ENCODE measurements around the gene ERVW-1. TPM values are rescaled to one million over a fixed set of nuclear protein-coding genes. Genes with fewer than 3 reads are reported as not detected.

The ERVW-1 gene
- total and polyA plus RNA-seq, 2 of the 13 experiments (the other 11 are each of a cell fraction or from before 2014, with no cell fraction given) = not detected

DNA sequence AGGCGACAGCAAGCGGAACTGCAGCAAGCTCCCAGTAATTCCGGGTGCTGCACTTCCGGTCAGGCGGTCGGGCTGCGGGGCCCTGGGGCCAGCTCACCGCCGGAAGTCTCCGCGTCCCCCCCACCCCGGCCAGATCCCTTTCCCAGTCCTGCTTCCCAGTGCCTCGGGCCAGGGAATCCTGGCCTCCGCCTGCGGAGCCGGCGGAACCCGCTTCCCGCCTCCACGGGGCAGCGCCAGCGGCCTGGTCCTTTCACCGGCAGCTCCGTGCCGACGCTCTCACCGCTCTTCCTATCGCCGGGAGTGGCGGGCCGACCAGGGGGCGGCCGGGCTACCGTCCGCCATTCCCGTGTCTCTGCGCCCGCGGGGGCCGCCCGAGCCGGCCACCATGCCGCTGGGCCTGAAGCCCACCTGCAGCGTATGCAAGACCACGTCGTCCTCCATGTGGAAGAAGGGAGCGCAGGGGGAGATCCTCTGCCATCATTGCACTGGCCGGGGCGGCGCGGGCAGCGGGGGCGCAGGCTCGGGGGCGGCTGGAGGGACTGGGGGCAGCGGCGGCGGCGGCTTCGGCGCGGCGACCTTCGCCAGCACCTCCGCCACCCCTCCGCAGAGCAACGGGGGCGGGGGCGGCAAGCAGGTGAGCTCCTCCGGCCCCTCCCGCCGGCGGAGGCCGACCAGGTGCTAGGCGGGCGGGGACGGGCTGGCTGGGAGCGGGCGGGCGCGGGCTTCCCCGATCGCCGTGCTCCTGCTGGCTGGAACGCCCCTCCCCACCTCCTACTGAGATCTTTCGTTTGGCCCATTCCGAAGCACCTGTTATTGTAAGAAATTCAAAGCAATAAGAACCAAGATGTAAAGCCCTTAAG lies 30.2 kb downstream of the ERVW-1 start, which contains the start of gene GATAD1 (continued):
- TF ChIP-seq, protein P1, sequence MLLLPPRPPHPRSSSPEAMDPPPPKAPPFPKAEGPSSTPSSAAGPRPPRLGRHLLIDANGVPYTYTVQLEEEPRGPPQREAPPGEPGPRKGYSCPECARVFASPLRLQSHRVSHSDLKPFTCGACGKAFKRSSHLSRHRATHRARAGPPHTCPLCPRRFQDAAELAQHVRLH (CRISPR knock-in tag; IDR thresholded peaks at IDR 0.05; ENCODE audit: borderline replicate concordance, low read depth) = peak; percentile 53; the same call in 1 of the 2 replicates
- no peak for TF ChIP-seq ZNF644 (CRISPR knock-in tag; IDR thresholded peaks at IDR 0.05; ENCODE audit: low read depth)
- TF ChIP-seq GABPB1 (CRISPR knock-in tag; IDR thresholded peaks at IDR 0.05) = peak; percentile 97
- TF ChIP-seq SKI (IDR thresholded peaks at IDR 0.05; ENCODE audit: partially characterized antibody) = peak; percentile 10
- TF ChIP-seq SNAI1 (CRISPR knock-in tag; IDR thresholded peaks at IDR 0.05; ENCODE audit: borderline replicate concordance) = 0 out of 2 replicates have a peak, but pooled peaks have one; percentile 23
- no peak for TF ChIP-seq ARID2 (CRISPR knock-in tag; IDR thresholded peaks at IDR 0.05; ENCODE audit: borderline replicate concordance)
- peak; percentile 76; the same call in 1 of the 2 replicates for TF ChIP-seq REPIN1 (CRISPR knock-in tag; IDR thresholded peaks at IDR 0.05; ENCODE audit: borderline replicate concordance, low read depth)
- TF ChIP-seq PAF1 (CRISPR knock-in tag; IDR thresholded peaks at IDR 0.05) = no peak
- peak; percentile 37; the same call in 1 of the 2 replicates for TF ChIP-seq SOX5 (CRISPR knock-in tag; IDR thresholded peaks at IDR 0.05; ENCODE audit: borderline replicate concordance)
- TF ChIP-seq MED1 (CRISPR knock-in tag; IDR thresholded peaks at IDR 0.05) = no peak; the same call in 1 of the 2 replicates
- no peak for TF ChIP-seq CBX2 (IDR thresholded peaks at IDR 0.05; ENCODE audit: low read depth, low read length)
- no peak for TF ChIP-seq CBX2 (CRISPR knock-in tag; IDR thresholded peaks at IDR 0.05; ENCODE audit: low read depth)
- no peak; the same call in none of the 2 replicates for TF ChIP-seq ZNF264 (CRISPR knock-in tag; IDR thresholded peaks at IDR 0.05)
- TF ChIP-seq, protein P2, sequence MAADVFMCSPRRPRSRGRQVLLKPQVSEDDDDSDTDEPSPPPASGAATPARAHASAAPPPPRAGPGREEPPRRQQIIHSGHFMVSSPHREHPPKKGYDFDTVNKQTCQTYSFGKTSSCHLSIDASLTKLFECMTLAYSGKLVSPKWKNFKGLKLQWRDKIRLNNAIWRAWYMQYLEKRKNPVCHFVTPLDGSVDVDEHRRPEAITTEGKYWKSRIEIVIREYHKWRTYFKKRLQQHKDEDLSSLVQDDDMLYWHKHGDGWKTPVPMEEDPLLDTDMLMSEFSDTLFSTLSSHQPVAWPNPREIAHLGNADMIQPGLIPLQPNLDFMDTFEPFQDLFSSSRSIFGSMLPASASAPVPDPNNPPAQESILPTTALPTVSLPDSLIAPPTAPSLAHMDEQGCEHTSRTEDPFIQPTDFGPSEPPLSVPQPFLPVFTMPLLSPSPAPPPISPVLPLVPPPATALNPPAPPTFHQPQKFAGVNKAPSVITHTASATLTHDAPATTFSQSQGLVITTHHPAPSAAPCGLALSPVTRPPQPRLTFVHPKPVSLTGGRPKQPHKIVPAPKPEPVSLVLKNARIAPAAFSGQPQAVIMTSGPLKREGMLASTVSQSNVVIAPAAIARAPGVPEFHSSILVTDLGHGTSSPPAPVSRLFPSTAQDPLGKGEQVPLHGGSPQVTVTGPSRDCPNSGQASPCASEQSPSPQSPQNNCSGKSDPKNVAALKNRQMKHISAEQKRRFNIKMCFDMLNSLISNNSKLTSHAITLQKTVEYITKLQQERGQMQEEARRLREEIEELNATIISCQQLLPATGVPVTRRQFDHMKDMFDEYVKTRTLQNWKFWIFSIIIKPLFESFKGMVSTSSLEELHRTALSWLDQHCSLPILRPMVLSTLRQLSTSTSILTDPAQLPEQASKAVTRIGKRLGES (CRISPR knock-in tag; IDR thresholded peaks at IDR 0.05; ENCODE audit: borderline replicate concordance) = no peak
- TF ChIP-seq, protein P3, sequence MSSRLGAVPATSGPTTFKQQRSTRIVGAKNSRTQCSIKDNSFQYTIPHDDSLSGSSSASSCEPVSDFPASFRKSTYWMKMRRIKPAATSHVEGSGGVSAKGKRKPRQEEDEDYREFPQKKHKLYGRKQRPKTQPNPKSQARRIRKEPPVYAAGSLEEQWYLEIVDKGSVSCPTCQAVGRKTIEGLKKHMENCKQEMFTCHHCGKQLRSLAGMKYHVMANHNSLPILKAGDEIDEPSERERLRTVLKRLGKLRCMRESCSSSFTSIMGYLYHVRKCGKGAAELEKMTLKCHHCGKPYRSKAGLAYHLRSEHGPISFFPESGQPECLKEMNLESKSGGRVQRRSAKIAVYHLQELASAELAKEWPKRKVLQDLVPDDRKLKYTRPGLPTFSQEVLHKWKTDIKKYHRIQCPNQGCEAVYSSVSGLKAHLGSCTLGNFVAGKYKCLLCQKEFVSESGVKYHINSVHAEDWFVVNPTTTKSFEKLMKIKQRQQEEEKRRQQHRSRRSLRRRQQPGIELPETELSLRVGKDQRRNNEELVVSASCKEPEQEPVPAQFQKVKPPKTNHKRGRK (CRISPR knock-in tag; IDR thresholded peaks at IDR 0.05) = no peak
- no peak for TF ChIP-seq ZNF292 (CRISPR knock-in tag; IDR thresholded peaks at IDR 0.05; ENCODE audit: borderline replicate concordance, low read depth)
- peak; percentile 78 for TF ChIP-seq HNRNPLL (IDR thresholded peaks at IDR 0.05; ENCODE audit: low read depth, low read length, poor library complexity, severe bottlenecking)
- TF ChIP-seq NCOA5 (CRISPR knock-in tag; IDR thresholded peaks at IDR 0.05) = no peak
- TF ChIP-seq MBNL3 (CRISPR knock-in tag; conservative IDR thresholded peaks at IDR 0.05) = no peak
- no peak for TF ChIP-seq TCF7 (IDR thresholded peaks at IDR 0.05; ENCODE audit: low read depth)
- TF ChIP-seq, protein P4, sequence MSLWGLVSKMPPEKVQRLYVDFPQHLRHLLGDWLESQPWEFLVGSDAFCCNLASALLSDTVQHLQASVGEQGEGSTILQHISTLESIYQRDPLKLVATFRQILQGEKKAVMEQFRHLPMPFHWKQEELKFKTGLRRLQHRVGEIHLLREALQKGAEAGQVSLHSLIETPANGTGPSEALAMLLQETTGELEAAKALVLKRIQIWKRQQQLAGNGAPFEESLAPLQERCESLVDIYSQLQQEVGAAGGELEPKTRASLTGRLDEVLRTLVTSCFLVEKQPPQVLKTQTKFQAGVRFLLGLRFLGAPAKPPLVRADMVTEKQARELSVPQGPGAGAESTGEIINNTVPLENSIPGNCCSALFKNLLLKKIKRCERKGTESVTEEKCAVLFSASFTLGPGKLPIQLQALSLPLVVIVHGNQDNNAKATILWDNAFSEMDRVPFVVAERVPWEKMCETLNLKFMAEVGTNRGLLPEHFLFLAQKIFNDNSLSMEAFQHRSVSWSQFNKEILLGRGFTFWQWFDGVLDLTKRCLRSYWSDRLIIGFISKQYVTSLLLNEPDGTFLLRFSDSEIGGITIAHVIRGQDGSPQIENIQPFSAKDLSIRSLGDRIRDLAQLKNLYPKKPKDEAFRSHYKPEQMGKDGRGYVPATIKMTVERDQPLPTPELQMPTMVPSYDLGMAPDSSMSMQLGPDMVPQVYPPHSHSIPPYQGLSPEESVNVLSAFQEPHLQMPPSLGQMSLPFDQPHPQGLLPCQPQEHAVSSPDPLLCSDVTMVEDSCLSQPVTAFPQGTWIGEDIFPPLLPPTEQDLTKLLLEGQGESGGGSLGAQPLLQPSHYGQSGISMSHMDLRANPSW (CRISPR knock-in tag; IDR thresholded peaks at IDR 0.05; ENCODE audit: borderline replicate concordance) = no peak
- no peak for TF ChIP-seq EHMT2 (IDR thresholded peaks at IDR 0.05; ENCODE audit: borderline replicate concordance, low read depth, low read length)
- TF ChIP-seq FLYWCH1 (CRISPR knock-in tag; IDR thresholded peaks at IDR 0.05) = no peak
